ENCODE data around the gene ADAM12.

ADAM12 gene

GRCh38 chr10:126166797-126167196, 221.5 kb downstream of the ADAM12 start:
- DNase-seq = no peak

- no peak for DNase-seq
These were observed 222.4 kb downstream of the ADAM12 start for GRCh38 chr10:126165874-126166273.

GRCh38 chr10:126163506-126163905, 224.8 kb downstream of the ADAM12 start:
- no peak for DNase-seq

GRCh38 chr10:126161691-126162090, 226.6 kb downstream of the ADAM12 start:
- no peak for DNase-seq

- no peak for DNase-seq
These were observed 227.2 kb downstream of the ADAM12 start for GRCh38 chr10:126160971-126161630.

GRCh38 chr10:126160571-126160970, 227.7 kb downstream of the ADAM12 start:
- DNase-seq = no peak

GRCh38 chr10:126158133-126158892, 230.0 kb downstream of the ADAM12 start:
- DNase-seq = no peak

- DNase-seq = no peak
These were observed 231.1 kb downstream of the ADAM12 start for GRCh38 chr10:126157189-126157588.

GRCh38 chr10:126156503-126156902, 231.8 kb downstream of the ADAM12 start:
- DNase-seq = no peak

GRCh38 chr10:126156012-126156411, 232.3 kb downstream of the ADAM12 start:
- DNase-seq = no peak

GRCh38 chr10:126155528-126155927, 232.7 kb downstream of the ADAM12 start:
- no peak for DNase-seq

GRCh38 chr10:126153711-126154628, 234.3 kb downstream of the ADAM12 start:
- no peak for DNase-seq

GRCh38 chr10:126147866-126148587, 240.2 kb downstream of the ADAM12 start:
- peak; percentile 47 for DNase-seq

- no peak for DNase-seq
These were observed 241.5 kb downstream of the ADAM12 start for GRCh38 chr10:126146771-126147170.

GRCh38 chr10:126143117-126143516, 245.2 kb downstream of the ADAM12 start:
- DNase-seq = no peak

- no peak for DNase-seq
These were observed 247.5 kb downstream of the ADAM12 start for GRCh38 chr10:126140746-126141273.

- DNase-seq = no peak
These were observed 250.6 kb downstream of the ADAM12 start for GRCh38 chr10:126137562-126138221.

GRCh38 chr10:126135941-126136595, 252.2 kb downstream of the ADAM12 start:
- no peak for DNase-seq

GRCh38 chr10:126135177-126135576, 253.1 kb downstream of the ADAM12 start:
- DNase-seq = peak; percentile 26

- DNase-seq = peak; percentile 83
These were observed 254.2 kb downstream of the ADAM12 start for GRCh38 chr10:126133906-126134656.
